ENCODE measurements around the gene PLAAT3. TPM values are rescaled to one million over a fixed set of nuclear protein-coding genes. Genes with fewer than 3 reads are reported as not detected.

Gene PLAAT3
- total and polyA plus RNA-seq, 7 donors = 50.0 to 115 (median 82.3) TPM

- Histone ChIP-seq H3K36me3 (ENCODE audit: insufficient read depth in 1 of 2, low read depth in 1 of 2) (no peaks in the 10 kb centered on the region), H3K9me3 (no peaks in the 10 kb centered on the region), H3K27ac (no peak overlapping the region), H3K4me3 (no peak overlapping the region), H3K27me3 (ENCODE audit: insufficient read depth in 3 of 3, low read length in 2 of 3) (no peaks in the 10 kb centered on the region), H3K4me1 (peaks cover 8% of the 10 kb centered on the region)
- DNase-seq (no peak), ATAC-seq (no peak)
- intact Hi-C loops (cut with DNase I) = no loop called here
- no peak for TF ChIP-seq CTCF (IDR thresholded peaks at IDR 0.05)
- WGBS, 3 donors = 90 to 95% (median 94%) methylated on average over 1 to 3 of the region's 3 CpGs
Observed at GRCh38 chr11:63616953-63617352, 2.7 kb upstream of the PLAAT3 start.

GRCh38 chr11:63613517-63614135, 607 bp downstream of the PLAAT3 start:
- intact Hi-C loops (cut with DNase I) = loop anchor here in 1 of 2 donors (5.0 kb wide), 1 partner anchor 59 kb away; the partner anchor contains the start of gene ATL3
- Histone ChIP-seq H3K27me3 (ENCODE audit: insufficient read depth in 3 of 3, low read length in 2 of 3) (no peaks in the 10 kb centered on the region), H3K9me3 (no peaks in the 10 kb centered on the region), H3K4me3 (peak overlapping the region; percentile 90), H3K27ac (peak overlapping the region; percentile 97), H3K36me3 (ENCODE audit: insufficient read depth in 1 of 2, low read depth in 1 of 2) (no peaks in the 10 kb centered on the region), H3K4me1 (peaks cover 39% of the 10 kb centered on the region)
- peak; percentile 62 to 84 for DNase-seq
- no peak for TF ChIP-seq CTCF (IDR thresholded peaks at IDR 0.05)
- ATAC-seq = peak; percentile 82 to 88 (median 85)
- 0% methylated on average over 45 of the region's 45 CpGs for WGBS, 3 donors

- Histone ChIP-seq H3K9me3 (no peaks in the 10 kb centered on the region), H3K4me3 (peak overlapping the region; percentile 90), H3K4me1 (peaks cover 39% of the 10 kb centered on the region), H3K36me3 (ENCODE audit: insufficient read depth in 1 of 2, low read depth in 1 of 2) (no peaks in the 10 kb centered on the region), H3K27ac (peak overlapping the region; percentile 97), H3K27me3 (ENCODE audit: insufficient read depth in 3 of 3, low read length in 2 of 3) (no peaks in the 10 kb centered on the region)
- intact Hi-C loops (cut with DNase I) = loop anchor here in 1 of 2 donors (5.0 kb wide), 1 partner anchor 60 kb away; the partner anchor contains the start of gene ATL3
- TF ChIP-seq CTCF (IDR thresholded peaks at IDR 0.05) = no peak
- ATAC-seq (no peak), DNase-seq (no peak)
Observed at GRCh38 chr11:63612181-63612580, 2.1 kb downstream of the PLAAT3 start.

GRCh38 chr11:63611395-63611747, 2.9 kb downstream of the PLAAT3 start:
- ATAC-seq (no peak), DNase-seq (no peak)
- Histone ChIP-seq H3K4me1 (peaks cover 39% of the 10 kb centered on the region), H3K9me3 (no peaks in the 10 kb centered on the region), H3K36me3 (ENCODE audit: insufficient read depth in 1 of 2, low read depth in 1 of 2) (no peaks in the 10 kb centered on the region), H3K27me3 (ENCODE audit: insufficient read depth in 3 of 3, low read length in 2 of 3) (no peaks in the 10 kb centered on the region), H3K27ac (peak overlapping the region; percentile 97), H3K4me3 (peak overlapping the region; percentile 90)
- intact Hi-C loops (cut with DNase I) = loop anchor here in 1 of 2 donors (5.0 kb wide), 1 partner anchor 61 kb away; the partner anchor contains the start of gene ATL3
- TF ChIP-seq CTCF (IDR thresholded peaks at IDR 0.05) = no peak
- 77 to 85% (median 84%) methylated on average over 1 of the region's 1 CpG for WGBS, 3 donors

Data from psoas muscle (tissue), 8 donors.